ENCODE data around the gene STPG3.
"Not testable (repeated sequence)": the region's sequence is repeated elsewhere in the genome, so short reads cannot be mapped to it uniquely, and the experiment has no call there.

Gene STPG3

GRCh38 chr9:137244486-137245449 is 6.3 kb upstream of the STPG3 start:
- in situ Hi-C loops (cut with HindIII; ENCODE audit: low sequenced_read_pairs), result no loop called here

DNA sequence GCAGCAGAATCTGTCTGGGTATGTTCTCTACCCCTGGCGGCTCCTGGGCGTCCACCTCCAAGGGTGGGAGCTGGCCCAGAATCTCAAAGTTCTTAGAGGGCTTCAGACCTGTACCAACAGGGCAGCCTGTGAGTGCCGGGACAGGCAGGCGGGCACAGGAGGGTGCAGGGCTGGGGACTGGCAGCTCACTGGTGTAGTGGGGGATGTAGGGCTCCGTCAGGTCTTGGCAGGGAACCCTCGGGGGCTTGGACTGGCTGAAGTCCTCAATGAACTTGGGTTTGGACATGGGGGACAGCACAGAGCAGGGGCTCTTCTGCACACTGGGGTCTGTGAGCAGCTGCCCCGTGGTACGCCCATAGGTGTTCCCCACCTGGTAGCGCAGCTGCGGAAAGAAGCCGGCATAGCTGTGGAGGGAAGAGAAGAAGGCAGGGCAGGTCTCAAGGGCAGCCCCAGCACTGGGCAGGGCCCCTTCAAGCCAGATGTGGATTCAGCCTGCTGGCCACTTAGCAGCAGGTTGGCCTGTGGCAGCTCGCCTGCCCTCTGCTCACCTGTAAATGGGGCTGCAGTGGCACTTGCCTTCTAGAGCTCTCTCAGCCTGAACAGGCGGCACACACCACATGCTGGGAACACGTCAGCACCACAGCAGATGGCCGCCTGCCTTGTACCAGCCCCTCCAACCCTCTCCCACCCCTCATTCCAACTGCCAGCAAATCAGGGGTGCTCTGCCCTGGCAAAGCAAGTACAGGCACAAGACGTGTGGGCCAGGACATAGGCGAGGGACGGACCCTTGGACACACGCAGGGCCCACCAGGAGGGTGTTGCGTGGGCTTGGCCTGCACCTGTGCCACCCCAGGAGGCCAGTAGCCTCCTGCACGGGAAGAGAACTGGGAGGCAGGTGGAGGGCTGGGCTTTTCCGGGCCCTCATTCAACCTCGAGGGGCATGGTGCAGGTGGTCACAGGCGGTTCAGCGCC is 5.3 kb upstream of the STPG3 start:
- in situ Hi-C loops (cut with HindIII; ENCODE audit: low sequenced_read_pairs), result no loop called here

DNA sequence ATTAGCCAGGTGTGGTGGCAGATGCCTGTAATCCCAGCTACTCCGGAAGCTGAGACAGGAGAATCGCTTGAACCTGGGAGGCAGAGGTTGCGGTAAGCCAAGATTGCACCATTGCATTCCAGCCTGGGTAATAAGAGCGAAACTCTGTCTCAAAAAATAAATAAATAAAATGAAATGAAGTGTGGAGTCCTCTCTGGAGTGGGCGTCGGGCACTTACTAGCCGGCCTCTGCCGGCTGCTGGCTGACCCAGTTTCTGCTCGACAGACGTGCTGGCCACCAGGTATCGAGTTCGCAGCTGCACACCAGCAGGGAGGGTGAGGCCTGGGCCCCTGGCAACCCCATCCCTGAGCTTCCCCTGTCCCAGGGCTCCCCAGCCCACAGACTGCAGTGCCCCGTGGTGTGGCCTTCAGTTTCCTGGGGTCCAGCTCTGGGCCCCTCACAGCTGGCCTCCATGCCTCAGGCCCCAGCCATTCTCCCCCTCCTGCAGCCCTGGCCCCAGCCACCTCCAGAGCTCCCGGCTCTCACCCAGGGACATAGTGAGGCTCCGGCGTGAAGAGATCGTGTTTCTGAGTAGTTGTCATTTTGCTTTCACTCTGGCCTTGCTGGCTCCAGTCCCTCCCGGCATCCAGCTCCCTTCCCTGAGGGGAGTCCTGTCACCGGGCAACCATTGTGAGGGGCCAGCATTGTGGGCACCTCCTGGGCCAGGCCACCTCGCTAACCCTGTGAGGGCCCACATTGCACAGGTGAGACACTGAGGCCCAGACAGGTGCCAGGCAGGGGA is 3.8 kb upstream of the STPG3 start:
- in situ Hi-C loops (cut with HindIII; ENCODE audit: low sequenced_read_pairs), result no loop called here

- in situ Hi-C loops (cut with HindIII; ENCODE audit: low sequenced_read_pairs), result no loop called here
These were observed 3.2 kb upstream of the STPG3 start for GRCh38 chr9:137247916-137248175.

DNA sequence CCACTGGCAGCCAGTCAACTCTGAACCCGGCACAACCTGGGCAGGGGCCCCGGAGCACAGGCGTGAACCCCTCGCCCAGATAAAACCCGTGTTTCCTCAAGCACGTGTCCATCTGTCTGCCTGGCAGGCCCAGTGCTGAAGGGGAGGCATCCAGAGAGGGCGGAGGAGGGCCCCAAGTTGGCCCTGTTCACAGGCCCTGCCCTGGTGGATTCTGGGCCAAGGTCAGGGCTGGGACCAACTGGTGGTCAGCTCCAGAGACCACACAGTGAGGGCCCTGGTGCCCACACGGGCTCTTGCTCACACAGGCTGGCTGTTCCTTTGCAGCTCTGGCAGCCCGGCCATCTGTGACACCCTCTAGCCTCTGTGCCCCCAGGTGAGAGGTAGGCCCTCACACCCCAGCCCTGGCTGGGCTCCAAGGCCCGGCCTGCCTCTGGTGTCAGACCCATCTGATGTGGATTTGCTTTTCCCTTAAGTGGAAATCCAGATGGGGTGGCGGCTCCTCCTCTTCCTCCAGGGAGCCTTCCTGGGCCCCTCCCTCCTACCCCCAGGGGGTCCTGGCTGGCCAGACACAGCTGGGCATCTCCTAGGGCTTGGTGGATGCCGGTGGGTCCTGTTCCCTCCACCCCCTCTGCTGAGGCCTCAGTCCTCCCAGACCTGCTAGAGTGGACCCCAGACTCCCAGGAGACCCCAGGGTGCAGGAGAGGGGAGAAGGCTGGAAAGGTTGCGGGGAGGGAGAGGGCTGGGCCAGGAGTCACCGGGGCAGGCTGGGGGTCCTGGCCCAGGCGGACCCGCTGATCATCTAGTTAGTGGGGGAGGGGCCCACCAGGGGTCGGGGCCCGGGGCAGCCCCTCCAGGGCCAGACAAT is 525 bp upstream of the STPG3 start:
- in situ Hi-C loops (cut with HindIII; ENCODE audit: low sequenced_read_pairs), result no loop called here

GRCh38 chr9:137251490-137252268 is 593 bp downstream of the STPG3 start:
- in situ Hi-C loops (cut with HindIII; ENCODE audit: low sequenced_read_pairs), result no loop called here

DNA sequence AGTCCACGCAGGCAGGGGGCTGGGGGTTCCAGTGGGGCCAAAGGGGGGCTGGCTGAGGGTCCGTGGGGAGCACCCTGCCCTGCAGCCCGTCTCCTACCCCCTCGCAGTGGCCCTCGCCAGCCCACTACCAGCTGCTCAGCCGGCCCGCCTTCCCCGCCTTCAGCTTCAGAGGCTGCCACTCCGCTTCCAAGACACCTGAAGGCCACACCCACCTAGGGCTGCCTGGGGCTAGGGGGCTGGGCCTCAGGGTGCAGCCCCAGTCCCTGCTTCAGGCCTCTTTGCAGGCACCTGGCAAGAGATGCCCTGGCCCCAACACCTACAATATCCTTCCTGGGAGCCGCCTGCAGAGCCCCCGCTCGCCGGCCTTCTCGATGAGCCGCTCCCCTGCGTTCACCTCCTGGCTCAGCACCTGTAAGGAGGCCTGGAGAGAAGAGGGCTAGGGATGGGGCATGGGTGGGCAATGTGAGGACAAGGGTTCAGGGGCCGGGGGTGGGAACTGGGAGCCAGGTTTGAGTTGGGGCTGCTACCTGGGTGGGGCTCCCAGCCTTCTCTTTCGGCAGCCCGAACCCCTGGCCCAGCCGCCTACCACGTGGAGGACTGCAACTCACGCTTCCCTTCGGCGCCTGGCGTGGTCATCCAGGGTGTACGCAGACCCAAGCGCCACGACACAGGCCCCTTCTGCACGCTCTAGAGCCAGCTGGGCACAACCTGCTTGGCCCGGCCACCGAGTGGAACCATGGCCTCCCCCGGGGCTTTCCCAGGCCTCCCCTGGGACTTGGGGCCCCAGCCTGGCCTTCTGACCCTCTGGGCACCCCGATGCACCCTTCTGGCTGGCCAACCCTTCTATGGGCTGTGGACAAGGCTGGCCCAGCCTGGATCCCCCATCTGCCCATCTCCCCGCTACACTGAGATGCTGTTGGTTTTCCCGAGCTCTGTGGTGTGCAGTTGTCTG is 1.7 kb downstream of the STPG3 start:
- in situ Hi-C loops (cut with HindIII; ENCODE audit: low sequenced_read_pairs), result no loop called here

- in situ Hi-C loops (cut with HindIII; ENCODE audit: low sequenced_read_pairs), result no loop called here
These were observed 2.9 kb downstream of the STPG3 start for GRCh38 chr9:137253717-137254623.

GRCh38 chr9:137254624-137255447 is 3.8 kb downstream of the STPG3 start, which contains the start of gene NELFB:
NELFB (plus strand) TSS chr9:137255327.
- in situ Hi-C loops (cut with HindIII; ENCODE audit: low sequenced_read_pairs), result no loop called here

DNA sequence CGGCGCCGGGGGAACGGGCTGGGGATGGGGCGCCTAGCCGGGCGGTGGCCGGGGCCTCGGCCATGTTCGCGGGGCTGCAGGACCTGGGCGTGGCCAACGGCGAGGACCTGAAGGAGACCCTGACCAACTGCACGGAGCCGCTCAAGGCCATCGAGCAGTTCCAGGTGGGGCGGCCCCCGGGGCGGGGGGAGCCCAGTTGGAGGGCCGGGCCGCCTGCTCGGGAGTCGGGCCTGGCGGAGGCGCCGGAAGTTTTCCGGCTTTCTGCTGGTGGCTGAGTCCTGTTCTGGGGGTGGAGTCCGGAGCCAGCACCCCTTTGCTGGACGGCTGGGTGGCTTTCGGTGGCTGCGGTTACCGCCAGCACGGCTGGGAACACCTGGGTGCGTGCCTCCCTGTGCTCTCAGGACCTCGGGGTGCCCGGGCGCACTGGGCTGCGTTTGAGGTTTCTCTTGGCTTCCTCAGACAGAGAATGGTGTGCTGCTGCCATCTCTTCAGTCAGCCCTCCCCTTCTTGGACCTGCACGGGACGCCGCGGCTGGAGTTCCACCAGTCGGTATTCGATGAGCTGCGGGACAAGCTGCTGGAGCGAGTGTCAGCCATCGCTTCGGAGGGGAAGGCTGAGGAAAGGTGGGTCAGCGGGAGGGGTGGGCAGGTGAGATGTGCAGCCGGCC is 4.5 kb downstream of the STPG3 start:
- in situ Hi-C loops (cut with HindIII; ENCODE audit: low sequenced_read_pairs), result no loop called here

GRCh38 chr9:137256362-137256761 is 5.3 kb downstream of the STPG3 start:
- in situ Hi-C loops (cut with HindIII; ENCODE audit: low sequenced_read_pairs), result no loop called here

GRCh38 chr9:137256856-137257255 is 5.8 kb downstream of the STPG3 start:
- in situ Hi-C loops (cut with HindIII; ENCODE audit: low sequenced_read_pairs), result no loop called here

GRCh38 chr9:137262173-137262908 is 11.3 kb downstream of the STPG3 start:
- in situ Hi-C loops (cut with HindIII; ENCODE audit: low sequenced_read_pairs), result not testable (repeated sequence)

DNA sequence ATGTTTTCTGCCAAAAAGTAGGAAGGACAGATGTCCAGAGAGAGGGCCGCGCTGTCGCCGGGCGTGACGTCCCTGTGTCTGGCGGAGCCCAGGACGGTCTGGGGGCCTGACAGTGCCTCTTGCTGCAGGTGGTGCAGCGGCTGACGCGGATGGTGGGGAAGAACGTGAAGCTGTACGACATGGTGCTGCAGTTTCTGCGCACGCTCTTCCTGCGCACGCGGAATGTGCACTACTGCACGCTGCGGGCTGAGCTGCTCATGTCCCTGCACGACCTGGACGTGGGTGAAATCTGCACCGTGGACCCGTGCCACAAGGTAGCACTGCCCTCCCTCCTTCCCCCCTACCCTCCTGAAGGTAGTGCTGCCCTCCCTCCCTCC is 11.8 kb downstream of the STPG3 start:
- in situ Hi-C loops (cut with HindIII; ENCODE audit: low sequenced_read_pairs), result no loop called here

- in situ Hi-C loops (cut with HindIII; ENCODE audit: low sequenced_read_pairs), result no loop called here
These were observed 12.4 kb downstream of the STPG3 start for GRCh38 chr9:137263506-137263905.
